Measurements from ENCODE around the gene MALSU1.

DNA sequence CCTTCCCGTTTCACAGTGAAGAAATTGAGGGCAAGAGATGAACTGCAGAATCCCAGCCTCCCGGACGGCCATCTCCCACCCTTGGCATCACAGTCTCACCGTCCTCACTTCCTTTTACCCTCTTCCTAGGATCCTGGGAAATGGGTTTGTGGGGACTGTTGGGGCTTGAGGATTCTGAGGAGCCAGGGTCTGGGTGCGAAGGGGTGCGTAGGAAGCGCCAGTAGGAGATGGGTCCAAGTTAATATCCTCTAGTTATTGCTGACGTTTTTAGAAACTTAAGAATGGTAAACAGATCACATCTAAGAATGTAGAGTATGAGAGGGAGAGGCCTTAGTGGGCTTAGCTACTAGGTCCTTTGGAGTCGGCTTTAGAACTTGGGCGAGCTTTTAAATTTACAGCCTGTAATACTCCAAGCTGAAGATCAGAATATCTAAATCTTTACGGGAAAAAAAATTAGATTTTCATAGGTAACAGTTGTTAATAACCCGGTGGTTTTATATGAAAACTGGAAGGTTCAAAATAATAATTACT, 696 bp downstream of the MALSU1 start:
- TF ChIP-seq, protein P1, sequence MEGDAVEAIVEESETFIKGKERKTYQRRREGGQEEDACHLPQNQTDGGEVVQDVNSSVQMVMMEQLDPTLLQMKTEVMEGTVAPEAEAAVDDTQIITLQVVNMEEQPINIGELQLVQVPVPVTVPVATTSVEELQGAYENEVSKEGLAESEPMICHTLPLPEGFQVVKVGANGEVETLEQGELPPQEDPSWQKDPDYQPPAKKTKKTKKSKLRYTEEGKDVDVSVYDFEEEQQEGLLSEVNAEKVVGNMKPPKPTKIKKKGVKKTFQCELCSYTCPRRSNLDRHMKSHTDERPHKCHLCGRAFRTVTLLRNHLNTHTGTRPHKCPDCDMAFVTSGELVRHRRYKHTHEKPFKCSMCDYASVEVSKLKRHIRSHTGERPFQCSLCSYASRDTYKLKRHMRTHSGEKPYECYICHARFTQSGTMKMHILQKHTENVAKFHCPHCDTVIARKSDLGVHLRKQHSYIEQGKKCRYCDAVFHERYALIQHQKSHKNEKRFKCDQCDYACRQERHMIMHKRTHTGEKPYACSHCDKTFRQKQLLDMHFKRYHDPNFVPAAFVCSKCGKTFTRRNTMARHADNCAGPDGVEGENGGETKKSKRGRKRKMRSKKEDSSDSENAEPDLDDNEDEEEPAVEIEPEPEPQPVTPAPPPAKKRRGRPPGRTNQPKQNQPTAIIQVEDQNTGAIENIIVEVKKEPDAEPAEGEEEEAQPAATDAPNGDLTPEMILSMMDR (IDR thresholded peaks at IDR 0.05), result no peak
- no peak for TF ChIP-seq POLR2A (IDR thresholded peaks at IDR 0.05)
